Raji (cell line): ENCODE results near the gene NOM1.

Experiments used
- POLR2A ChIP-seq: IDR thresholded peaks from 2 replicates; pipeline ENCODE4 v1.6.1; 2011; ENCODE audit warnings: low read depth, low read length, control low read depth; ENCODE audit not compliant: insufficient read depth

NOM1 gene

GRCh38 chr7:156940421-156941122, 8.9 kb upstream of the NOM1 start:
- no peak for TF ChIP-seq POLR2A

GRCh38 chr7:156941393-156942182, 7.9 kb upstream of the NOM1 start:
- TF ChIP-seq POLR2A = no peak

DNA sequence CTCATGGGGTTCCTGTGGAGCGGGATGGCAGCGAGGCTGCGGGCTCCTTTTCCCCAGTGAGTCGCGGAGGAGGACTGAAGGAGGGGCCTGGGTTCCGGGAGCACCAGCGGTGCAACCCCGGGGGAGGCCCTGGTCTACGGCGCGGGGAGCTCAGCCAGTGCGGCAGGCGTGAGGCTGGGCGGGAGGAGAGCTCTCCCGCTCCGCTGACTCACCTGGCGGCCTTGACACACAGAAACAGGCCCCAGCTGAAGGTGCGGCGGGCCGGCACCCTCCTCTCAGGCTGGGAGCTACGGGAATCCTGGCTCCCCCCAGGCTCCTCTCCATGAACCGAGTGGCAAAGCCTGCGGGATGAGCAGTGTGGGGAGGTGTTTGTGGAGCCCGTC, 6.8 kb upstream of the NOM1 start:
- TF ChIP-seq POLR2A = no peak

DNA sequence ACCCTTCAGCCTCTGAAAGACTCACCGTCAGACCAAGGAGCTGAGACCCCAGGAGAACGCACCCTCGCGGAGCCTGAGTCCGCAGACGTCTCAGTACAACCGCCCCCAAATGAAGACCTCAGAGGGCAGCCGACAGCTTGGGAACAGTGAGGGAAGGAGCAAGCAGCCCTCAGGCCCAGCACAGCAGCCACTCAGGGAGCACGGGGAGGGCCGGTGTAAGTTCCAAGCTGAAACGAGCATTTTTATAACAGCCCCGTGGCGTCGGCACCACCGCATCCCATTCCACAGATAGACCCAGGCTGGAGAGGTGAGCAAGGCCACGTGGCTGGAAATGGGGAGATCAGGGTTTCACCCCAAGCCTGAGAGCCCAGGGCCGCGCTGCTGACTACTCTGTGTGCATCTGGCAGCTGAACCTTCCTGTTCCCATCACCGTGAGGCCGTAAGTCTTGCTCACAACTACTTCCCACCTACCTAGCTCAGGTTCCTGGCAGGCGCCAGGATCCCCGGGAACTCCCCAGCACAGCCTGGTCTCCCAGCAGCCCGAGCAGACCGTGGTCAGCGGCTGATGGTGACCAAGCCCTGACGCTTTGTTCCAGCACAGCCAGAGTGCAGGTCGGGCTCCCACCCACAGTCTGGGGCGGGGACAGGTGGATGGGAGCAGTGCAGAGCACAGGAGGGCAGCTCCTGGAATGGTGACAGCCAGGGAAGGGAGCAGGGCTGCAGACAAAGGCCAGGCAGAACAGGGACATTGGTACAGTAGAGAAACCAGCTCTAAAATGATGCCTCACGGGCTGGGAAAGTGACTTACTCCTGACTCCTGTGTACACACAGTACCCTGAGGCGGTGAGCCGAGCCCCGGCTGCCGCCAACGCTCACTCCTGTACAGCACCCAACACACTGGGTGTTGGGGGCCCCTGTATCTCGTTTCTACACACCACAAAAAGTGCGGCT, 6.1 kb upstream of the NOM1 start:
- no peak for TF ChIP-seq POLR2A

GRCh38 chr7:156944876-156945275, 4.6 kb upstream of the NOM1 start:
- no peak for TF ChIP-seq POLR2A

- no peak for TF ChIP-seq POLR2A
Observed at GRCh38 chr7:156947120-156947843, 2.2 kb upstream of the NOM1 start.

- TF ChIP-seq POLR2A = no peak
Observed at GRCh38 chr7:156948361-156948760, 1.2 kb upstream of the NOM1 start.

GRCh38 chr7:156950381-156950858, 908 bp downstream of the NOM1 start:
- TF ChIP-seq POLR2A = no peak

- no peak for TF ChIP-seq POLR2A
Observed at GRCh38 chr7:156954941-156955340, 5.4 kb downstream of the NOM1 start.

DNA sequence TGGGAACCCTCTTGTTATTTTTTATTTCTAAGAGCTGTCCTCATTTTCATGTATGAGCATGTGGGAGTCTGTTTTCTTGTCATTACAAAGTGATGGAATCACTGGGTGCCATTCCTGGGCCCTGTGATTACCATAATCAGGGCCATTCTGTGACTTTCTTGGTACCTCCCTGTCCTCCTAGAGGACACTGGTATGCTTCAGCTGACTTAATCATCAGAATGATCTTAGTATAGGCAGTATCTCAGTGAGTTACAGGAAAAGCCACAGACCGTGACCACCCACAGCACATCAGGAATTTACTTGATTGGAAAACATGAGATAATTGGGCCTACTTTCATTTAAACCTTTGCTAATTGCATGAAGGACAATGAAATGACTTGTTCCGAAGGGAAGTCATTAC, 7.2 kb downstream of the NOM1 start:
- no peak for TF ChIP-seq POLR2A

DNA sequence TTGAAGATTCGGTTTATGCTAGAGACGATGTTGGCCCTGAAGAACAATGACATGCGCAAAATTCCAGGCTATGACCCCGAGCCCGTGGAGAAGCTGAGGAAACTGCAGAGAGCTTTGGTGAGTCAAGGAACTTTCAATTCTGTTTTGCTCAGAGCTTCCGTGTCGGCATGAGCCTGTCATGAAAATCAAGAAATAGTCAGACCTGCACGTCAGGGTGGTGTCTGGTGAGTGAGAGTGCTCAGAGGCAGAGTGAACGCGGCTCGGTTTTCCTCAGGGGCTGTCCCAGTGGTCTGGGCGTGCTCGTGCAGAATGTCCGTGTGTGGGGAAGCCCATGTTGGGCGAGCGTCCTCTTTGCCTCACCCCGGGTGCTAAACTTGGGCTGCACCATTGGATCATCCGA, 12.6 kb downstream of the NOM1 start:
- TF ChIP-seq POLR2A = no peak

GRCh38 chr7:156962897-156963296, 13.4 kb downstream of the NOM1 start:
- no peak for TF ChIP-seq POLR2A

DNA sequence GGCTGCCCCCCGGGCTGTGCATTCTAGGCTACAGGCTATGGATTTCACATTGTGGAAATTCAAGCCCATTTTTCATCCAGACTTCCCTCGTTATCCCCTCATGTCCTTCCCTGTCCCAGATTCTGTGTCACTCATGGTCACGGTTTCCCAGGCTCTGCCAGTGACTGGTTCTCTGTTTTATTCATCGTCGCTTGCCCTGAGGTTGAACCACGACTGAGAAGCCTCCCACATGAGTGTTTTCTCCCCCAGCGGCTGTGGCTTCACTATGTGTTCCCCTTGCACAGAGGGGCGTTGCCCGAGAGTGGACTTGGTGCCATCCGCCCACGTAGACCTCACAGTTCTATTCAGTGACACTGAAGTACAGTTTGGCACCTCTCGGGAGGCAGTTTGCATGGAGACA, 14.0 kb downstream of the NOM1 start:
- no peak for TF ChIP-seq POLR2A

DNA sequence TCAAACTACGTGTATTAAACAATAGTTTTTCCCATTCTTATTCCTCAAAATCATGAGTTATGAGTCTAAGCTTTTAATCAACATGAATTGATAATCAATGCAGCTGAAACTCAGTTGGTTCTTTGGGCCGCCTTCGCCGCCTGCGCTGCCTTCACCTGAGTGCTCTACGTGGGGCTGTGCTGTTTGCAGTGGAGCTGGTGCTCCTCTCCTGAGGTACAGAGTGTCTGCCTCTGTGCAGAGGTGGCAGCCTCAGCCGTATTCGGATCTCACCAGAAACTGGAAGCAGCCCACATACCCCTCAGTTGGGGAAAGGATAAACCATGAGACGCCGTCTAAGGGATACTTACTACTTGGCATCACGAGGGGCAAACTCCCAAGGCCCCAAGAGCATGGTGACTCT, 15.5 kb downstream of the NOM1 start:
- TF ChIP-seq POLR2A = no peak

- TF ChIP-seq POLR2A = no peak
Observed at GRCh38 chr7:156966387-156966786, 16.9 kb downstream of the NOM1 start.

DNA sequence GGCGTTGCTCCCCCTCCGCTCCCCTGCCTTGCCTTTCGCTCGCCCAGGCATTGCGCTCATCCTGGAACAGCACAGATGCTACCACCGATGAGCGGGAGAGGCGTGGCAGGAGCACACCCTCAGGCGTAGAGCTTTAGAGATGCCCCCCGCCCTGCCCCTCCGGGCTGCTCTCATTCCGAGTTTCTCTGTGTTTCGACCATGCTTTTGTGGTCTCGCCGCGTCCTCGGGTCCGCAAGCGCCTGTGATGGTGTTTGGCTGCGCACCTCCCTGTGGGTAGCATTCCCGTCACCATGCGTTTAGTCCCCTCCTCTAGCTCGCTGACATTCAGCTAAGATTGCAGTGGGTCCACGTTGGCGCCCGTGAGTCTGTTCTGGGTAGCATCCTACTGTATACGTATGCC, 18.7 kb downstream of the NOM1 start:
- no peak for TF ChIP-seq POLR2A
